NCI-H526 (cell line): ENCODE results near the gene MUSK.
"Not testable (repeated sequence)": the region's sequence is repeated elsewhere in the genome, so short reads cannot be mapped to it uniquely, and the experiment has no call there.

Experiments used
- DNase-seq, 2 experiments: peaks; one replicate each; lab custom pipeline; 2025; lab: John Stamatoyannopoulos, UW

Gene MUSK

DNA sequence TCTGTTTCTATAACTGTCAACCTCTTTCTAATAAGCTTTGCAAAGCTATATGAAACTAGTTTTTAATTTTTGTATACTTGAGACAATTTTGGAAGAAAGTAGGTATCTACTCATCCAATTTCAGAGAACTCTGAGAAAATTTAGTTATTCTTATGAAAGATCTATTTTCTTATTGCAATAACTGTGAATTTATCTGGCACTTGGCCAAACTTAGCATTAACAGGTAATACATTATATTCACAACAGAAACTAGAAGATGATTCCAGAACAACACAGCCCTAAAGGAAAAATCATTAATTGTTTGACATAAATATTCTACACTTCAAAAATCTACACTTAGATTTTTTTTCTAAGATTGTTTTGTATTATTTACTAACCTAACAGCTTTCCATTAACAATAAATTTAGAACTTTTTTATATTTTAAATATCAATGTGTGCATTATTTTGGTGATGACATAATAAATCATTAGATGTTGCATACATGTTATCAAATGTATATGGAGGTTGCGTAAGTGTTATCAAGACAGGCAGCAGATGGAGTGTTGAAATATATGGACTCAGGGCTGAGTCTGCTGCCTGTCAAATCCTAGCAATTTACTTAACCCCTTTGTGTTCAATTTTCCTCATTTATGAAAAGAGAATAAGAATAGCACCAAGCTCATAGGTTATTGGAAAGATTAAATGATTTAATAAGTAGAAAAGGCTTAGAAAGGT, 141.8 kb downstream of the MUSK start:
- DNase-seq = no peak

DNA sequence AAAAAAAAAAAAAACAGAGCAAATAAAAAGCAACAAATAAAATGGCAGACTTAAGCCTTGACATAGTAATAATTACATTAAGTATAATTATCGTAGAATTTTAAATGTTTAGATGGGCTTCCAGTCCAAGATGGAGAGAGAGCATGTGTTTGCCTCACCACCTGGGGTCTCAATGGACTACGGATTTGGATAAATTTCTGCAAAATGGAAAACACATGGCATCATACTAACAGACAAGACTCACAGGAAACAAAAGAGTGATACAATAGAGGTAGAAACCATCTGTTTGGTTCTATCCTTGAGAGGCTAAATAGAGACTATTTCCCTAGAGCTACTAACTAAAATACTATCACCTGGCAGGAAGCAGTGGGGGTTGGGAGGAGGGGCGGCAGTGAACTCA, 144.3 kb downstream of the MUSK start:
- DNase-seq = no peak

DNA sequence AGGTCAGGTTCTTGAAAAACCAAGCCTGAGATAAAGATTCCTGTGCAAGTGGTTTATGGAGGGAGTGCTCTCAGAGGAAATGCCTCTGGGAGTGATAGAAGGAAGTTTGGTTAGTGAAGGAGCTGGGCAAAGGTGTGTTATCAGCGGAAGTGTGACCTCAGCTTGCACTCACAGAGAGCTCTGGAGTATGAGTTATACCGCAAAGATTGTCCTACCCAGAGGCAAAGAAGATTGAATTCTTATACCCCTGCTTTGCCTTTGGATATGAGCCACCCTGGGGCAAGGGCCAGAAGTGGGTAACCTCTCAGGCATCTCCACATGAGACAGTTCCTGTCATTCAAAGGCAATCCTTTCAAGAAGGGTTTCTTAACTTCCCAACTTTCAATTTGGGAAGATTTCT, 145.6 kb downstream of the MUSK start:
- DNase-seq = no peak

GRCh38 chr9:110815361-110815760, 146.8 kb downstream of the MUSK start:
- DNase-seq = no peak

- no peak for DNase-seq
Measured at GRCh38 chr9:110820381-110820780, 151.8 kb downstream of the MUSK start.

DNA sequence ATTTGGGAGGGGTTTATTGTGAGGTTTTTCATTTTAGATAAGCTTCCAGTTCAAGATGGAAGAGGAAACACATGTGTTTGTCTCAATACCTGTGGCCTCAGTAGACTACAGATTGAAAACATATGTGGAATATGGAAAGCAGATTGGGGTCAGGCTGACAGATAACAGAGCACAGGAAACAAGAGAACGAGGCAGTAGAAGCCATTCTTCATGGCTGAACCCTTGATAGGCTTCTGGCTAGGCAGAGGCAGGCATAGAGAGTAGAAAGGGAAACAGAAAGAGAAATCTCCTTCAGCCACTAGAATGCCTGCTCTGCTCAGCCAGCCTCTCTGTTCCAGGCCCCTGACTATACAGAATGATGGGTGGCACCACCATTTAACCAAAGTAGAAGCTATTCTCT, 152.5 kb downstream of the MUSK start:
- no peak for DNase-seq

GRCh38 chr9:110825129-110825528, 156.5 kb downstream of the MUSK start:
- not testable (repeated sequence) for DNase-seq

DNA sequence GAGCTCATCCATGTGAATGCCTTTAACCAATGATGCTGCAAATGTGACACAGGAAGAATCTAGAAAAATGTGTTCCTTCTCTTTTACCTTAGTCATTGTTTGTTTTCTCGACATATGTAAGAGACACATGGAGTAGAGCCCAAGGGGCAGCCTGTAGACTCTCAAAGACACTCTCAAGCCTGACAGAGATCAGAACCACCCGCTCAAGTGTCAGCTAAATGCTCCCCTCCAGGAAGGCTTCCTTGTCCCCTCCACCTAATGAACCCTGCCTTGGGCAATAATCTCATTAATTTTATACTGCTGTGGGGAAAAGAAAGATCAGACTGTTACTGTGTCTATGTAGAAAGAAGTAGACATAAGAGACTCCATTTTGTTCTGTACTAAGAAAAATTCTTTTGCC, 157.4 kb downstream of the MUSK start:
- DNase-seq = no peak

GRCh38 chr9:110826400-110826799, 157.8 kb downstream of the MUSK start:
- peak; percentile 12 to 25 for DNase-seq

GRCh38 chr9:110828264-110828663, 159.7 kb downstream of the MUSK start:
- no peak for DNase-seq

DNA sequence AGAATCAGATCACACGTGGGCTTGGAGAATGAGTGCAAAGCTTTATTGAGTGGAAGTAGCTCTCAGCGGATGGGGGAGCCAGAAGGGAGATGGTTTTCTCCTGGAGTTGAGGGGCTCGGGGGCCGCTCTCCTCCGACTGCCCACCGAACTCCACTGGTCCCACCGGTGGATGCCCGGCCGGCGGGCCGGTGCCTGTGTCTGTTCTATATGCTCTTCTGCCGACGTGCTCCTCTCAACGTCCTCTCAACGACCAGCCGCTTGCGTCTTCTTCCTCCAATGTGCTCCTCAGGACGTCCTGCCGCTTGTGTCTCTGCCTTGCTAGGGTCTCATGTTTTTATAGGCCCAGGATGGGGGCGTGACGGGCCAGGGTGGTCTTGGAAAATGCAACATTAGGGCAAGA, 161.9 kb downstream of the MUSK start:
- DNase-seq = no peak

GRCh38 chr9:110832926-110833325, 164.3 kb downstream of the MUSK start:
- DNase-seq = no peak

GRCh38 chr9:110835404-110835803, 166.8 kb downstream of the MUSK start:
- no peak for DNase-seq

GRCh38 chr9:110835859-110836271, 167.3 kb downstream of the MUSK start:
- DNase-seq = no peak

DNA sequence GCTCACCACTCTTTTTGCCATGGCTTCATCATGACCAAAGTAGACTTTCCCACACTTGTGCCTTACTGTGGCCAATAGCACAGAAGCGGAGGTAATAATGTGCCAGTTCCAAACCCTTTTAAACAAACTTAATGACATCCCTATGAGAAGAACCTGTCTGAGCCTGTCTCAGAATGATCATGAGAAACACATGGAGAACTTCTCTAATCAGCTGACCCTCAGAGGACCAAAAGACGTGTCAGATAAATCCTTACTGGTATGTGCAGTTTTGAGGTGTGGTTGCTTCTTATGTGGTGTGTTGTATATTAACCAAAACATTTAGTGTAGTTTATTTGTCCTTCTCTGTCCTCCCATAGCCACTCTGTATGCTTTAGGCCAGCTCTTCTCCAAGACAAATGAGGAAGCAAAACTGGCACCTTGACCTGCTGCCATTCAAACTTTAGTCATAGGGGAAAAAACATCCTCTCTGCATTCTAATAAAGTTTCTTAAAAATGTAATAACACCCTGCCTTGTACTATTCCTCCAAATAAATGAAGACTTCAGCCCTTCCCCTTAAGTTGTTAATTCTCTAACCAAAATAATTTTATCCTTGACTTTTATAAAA, 168.9 kb downstream of the MUSK start:
- no peak for DNase-seq

DNA sequence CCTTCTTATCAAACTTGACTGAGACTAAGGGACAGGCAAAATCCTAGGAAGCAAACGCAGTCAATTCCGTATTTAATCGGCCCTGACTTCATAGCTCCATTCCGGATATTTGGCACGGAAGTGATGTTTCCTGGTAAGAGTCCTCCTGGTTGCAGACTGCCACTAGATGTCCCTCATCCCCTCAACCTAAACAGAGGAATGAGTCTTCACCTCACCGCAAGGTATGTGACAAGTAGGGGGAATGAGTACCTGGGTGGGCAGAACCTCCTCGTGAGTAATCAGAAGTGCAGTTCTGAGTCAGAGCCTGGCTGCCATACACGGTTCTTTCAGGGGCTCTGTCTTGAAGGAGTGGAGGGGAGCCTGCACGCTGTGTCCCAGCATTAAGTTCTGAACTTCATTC, 173.6 kb downstream of the MUSK start:
- no peak for DNase-seq

DNA sequence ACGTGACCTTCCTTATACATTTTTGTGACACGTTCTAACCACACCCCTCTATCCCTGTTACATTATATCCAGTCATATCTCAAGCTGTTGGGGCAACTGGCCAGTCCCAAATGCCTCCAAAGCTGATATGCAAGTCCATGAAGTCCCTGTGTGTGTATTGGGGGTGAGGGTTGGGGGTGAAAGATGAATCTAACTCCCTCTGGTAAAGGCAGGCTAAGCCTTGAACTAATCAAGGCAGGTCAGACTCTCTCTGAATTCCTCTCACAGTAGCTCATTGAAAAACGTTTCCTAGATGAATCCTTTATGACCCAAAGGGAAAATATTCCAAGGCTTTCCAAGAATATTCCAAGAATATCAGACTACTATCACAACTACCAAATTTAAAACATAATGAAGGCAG, 174.4 kb downstream of the MUSK start:
- DNase-seq = no peak

- DNase-seq = no peak
Measured at GRCh38 chr9:110844121-110844520, 175.5 kb downstream of the MUSK start.

DNA sequence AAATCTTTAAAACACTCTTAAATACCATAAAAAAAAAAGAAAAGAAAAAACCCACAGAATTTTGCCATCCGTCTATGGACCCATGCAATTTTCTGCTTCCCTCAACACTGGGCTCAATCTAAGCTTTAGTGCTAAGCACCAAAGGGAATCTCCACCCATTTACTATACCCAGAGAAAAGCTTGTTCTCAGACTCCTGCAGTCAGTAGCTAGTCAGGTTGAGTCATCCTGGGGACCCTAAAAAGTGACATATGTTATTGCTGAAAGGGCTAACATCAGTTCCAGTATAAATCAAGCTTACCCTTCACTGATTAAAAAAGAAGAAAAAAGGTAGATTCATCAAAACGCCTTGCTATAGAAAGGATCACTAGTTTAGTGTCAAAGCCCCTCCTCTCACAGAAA, 177.6 kb downstream of the MUSK start:
- no peak for DNase-seq

DNA sequence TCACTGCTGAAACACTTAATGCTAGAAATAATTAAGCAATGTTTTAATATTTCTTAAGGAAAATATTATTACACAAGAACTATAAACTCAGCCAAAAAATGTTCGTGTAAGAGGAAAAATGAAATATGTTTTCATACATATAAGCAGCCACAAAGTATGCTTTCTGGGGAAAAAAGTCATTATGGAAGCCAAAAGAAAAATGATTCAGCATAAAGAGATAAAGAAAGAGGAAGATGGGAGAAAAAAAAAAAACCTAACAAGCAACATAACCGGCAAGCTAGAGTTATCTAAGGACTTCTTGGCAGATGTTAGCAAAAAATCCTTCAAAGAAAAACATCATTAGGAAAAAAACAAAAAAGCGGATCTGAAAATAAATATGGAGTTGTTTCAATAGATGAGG, 179.1 kb downstream of the MUSK start:
- DNase-seq = no peak

DNA sequence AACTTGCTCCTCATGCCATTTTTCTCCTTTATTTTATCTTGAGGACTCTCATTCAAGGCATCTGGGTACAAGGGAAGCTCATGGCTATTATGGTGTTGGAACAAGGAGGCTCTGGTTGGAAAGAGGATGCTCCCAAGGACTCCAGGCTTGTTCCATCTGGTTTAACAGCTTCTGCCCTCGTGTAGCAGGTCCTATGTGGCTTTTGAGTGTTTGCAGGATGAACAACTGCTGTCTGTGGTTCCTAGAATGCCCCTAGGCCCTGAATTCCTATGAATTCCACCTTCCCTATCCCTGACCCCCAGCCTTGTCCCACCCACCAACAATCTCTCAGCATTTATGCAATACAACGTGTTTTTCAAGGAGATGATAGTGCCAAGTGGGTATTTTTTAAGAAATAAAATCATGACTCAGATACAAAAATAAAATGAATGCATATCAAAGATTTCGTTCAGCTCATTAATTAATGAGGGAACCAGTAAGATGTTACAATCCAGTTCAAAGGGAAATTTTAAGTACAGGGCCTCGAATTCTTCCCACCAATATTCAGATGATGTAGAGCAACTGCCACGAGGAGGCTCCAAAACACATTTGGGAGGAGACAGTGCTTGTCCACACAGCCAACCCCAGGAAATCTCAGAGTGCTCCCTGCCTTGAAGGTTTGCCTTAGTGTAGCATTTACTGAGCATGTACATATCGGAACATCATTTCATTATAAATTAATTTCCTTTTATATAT, 182.0 kb downstream of the MUSK start:
- DNase-seq = no peak
